AG10803 (cell line): Measurements from ENCODE around the gene ELF5.

Source experiments
- DNase-seq: peaks from one replicate; pipeline ENCODE4 v3.0.0; 2010; ENCODE audit warnings: low read depth
- H3K4me3 ChIP-seq: 2 replicates; pipeline ENCODE4 v1.5.1; 2011; ENCODE audit warnings: mild to moderate bottlenecking, low read length, control low read depth
- TF ChIP-seq, protein P1 (sequence below): conservative IDR thresholded peaks from 2 replicates; pipeline ENCODE4 v1.5.1; 2011; ENCODE audit warnings: mild to moderate bottlenecking, low read length, control low read depth, inconsistent platforms

Gene ELF5

DNA sequence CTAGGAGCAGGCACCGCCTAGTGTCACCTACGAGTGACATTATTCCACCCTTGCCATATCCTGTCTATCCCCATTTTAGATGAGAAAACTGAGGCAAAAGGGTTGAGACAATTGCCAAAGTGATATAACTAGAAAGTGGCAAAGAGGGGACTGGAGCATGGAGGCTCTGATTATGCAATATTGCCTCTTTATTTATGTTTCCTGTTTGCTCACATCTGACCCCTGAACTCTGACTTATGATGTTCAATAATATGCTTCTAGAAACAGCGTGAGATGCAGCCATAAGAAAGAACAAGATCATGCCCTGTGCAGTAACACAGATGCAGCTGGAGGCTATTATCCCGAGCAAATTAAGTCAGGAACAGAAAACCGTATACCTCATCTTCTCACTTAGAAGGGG, 7.7 kb downstream of the ELF5 start:
- no peak overlapping the region for H3K4me3 ChIP-seq
- DNase-seq = no peak
- TF ChIP-seq, protein P1, sequence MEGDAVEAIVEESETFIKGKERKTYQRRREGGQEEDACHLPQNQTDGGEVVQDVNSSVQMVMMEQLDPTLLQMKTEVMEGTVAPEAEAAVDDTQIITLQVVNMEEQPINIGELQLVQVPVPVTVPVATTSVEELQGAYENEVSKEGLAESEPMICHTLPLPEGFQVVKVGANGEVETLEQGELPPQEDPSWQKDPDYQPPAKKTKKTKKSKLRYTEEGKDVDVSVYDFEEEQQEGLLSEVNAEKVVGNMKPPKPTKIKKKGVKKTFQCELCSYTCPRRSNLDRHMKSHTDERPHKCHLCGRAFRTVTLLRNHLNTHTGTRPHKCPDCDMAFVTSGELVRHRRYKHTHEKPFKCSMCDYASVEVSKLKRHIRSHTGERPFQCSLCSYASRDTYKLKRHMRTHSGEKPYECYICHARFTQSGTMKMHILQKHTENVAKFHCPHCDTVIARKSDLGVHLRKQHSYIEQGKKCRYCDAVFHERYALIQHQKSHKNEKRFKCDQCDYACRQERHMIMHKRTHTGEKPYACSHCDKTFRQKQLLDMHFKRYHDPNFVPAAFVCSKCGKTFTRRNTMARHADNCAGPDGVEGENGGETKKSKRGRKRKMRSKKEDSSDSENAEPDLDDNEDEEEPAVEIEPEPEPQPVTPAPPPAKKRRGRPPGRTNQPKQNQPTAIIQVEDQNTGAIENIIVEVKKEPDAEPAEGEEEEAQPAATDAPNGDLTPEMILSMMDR = no peak

DNA sequence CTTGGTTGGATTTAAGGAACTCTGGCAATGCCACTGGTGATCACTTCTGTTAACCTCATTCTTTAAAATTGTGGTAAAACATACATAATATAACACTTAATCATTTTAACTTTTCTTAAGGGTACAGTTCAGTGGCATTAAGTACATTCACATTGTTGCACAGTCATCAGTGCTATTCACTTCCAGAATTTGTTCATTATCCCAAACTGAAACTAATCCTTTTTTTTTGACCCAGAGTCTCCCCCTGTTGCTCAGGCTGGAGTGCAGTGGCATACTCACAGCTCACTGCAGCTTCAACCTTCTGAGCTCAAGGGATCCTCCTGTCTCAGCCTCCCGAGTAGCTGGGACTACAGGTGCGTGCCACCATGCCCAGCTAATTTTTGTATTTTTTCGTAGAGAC, 10.6 kb downstream of the ELF5 start:
- TF ChIP-seq, protein P1 = peak; percentile 26
- no peak for DNase-seq
- H3K4me3 ChIP-seq = no peak overlapping the region

DNA sequence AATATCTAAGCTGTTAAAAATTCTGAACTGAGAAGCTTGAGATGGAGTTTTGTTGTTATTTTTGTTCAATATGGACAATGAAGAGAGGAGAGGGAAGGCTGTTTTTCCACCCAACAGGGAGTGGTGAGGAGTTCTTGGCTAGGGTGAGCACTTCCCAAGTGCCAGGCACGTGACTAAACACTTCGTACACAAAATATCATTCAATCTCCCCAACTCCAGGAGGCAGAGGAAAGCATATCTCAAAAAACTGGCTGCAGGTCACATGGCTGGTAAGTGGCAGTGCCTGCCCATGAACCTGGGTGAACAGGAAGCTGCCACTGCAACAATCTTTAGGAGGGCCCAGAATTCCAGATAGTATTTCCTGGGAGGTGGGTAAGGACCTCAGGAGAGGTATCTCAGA, 11.6 kb downstream of the ELF5 start:
- TF ChIP-seq, protein P1 = no peak; the same call in 1 of the 2 replicates
- no peak for DNase-seq
- no peak overlapping the region for H3K4me3 ChIP-seq

DNA sequence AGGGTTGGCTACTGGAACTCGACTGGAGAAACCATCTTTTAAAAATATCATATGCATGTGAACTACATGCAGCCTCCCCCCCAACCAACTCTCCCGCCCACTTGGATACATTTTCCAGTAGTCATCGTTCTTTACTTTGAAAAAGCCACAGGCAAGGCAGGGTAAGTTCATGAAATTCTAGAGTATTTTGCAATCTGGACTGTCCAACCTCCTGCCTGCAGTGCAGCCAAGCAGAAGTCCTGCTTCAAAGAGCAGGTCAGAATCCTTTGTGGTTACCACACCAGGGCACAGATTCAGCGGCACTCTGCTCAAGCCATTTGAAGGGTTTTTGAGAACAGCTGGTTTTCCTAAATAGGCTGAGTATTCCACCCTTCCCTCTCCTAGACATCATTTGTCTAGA, 12.1 kb downstream of the ELF5 start:
- TF ChIP-seq, protein P1 = no peak
- DNase-seq = peak; percentile 96

DNA sequence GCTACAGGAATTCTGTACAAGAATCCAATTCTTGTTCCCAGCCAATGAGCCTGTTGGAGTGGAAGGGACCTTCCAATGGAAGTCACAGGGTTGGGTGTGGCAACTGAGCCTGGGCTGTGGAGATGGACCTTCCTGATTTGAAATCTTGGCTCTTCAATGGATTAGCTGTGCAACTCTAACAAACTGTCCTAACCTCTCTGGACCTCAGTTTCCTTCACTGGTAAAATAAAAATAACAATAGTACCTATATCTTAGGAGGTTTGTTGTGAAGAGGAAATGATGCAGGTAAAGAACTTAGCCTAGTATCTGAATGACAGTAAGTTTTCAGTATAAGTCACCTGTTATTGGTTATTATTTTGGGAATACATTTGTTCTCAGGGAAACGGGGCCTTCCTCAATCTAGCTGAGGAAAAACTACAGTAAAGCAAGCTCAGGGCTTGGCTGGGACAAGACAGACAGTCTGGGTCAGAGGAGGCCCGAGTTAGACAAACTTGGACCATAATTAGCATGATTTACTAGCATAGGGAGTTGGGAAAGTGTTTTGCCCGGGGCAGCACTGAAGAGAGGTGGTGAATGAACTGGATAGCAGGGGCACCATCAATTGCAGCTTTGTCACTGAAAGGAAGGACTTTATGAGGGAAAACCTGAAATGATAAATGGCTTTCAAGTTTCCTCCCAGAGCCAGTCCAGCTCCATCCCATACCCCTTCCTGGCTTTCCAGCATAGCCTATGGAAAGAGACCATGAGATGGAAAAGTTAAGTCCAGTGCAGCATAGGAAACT, 13.7 kb downstream of the ELF5 start:
- H3K4me3 ChIP-seq = no peak overlapping the region
- TF ChIP-seq, protein P1 = no peak
- no peak for DNase-seq

More for the DNA sequence above, 12.1 kb downstream of the ELF5 start:
- no peak overlapping the region for H3K4me3 ChIP-seq

DNA sequence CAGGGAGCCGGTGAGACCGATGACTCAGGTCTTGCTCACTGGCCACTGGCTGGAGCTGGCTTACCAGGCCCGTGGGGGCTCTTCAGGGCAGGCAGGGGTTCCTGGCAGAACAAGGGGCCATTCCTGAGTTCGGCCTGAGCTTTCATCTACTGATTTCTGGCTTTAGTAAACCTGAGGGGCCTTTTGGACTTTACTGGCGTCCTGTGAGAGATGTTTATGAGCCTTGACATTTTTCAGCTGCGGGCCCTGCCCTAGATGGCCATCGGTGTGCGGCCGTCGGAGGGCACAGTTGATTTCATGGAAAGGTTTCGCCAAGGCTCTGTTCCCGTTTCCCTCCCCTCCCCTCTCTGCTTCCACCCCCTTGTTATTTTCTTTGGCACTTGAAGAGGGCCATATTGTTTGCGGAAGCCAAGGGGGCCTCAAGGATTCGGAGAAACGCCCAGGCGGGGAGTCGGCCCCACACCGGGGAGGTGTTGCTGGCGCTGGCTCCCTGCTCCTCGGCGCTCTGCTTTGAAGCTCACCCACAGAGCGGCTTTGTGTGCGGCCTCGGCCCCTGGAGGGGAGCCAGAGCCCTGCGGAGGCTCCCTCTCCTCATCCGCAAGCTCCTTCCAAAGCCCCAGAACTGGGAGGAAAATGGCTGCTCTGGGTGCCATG, 17.7 kb downstream of the ELF5 start:
- DNase-seq = no peak

More for the DNA sequence above, 17.7 kb downstream of the ELF5 start:
- TF ChIP-seq, protein P1 = no peak
- H3K4me3 ChIP-seq = no peak overlapping the region
